ENCODE data around the gene PEAR1. TPM values are rescaled to one million over a fixed set of nuclear protein-coding genes. Genes with fewer than 3 reads are reported as not detected.
A peak's percentile ranks its signal among the peaks of the same experiment; 100 is the strongest.

Gene PEAR1
- total RNA-seq, 1 experiment from 2014 or later: 0.39 TPM

- Histone ChIP-seq H3K9ac (ENCODE audit: extremely low read depth, insufficient read length, low read length) (no peak overlapping the region), H2BK120ac (ENCODE audit: low read depth, low read length, poor library complexity, severe bottlenecking) (no peak overlapping the region), H3K27ac (ENCODE audit: insufficient read length, low read depth, low read length) (no peak overlapping the region), H3K23ac (ENCODE audit: insufficient read length, low read depth, low read length) (no peak overlapping the region), H4K5ac (ENCODE audit: insufficient read length, low read depth, low read length) (no peak overlapping the region), H3K56ac (ENCODE audit: insufficient read length, low read depth, low read length) (no peak overlapping the region), H2BK12ac (ENCODE audit: insufficient read length, low read depth, low read length) (no peak overlapping the region), H3K27me3 (ENCODE audit: insufficient read depth, low read length) (peaks cover 10% of the 10 kb centered on the region; the same call in 1 of the 2 replicates), H3K4me1 (ENCODE audit: insufficient read depth, low read length) (no peaks in the 10 kb centered on the region), H3K4me2 (ENCODE audit: insufficient read depth, insufficient read length, low read length) (no peak overlapping the region), H2AFZ (ENCODE audit: low read length) (no peak overlapping the region), H2BK20ac (ENCODE audit: low read depth, low read length, poor library complexity, severe bottlenecking) (no peak overlapping the region), H2BK15ac (ENCODE audit: low read depth, low read length) (no peak overlapping the region), H2BK5ac (ENCODE audit: insufficient read length, low read length) (no peak overlapping the region), H3K23me2 (ENCODE audit: insufficient read length, low read depth, low read length, poor library complexity, severe bottlenecking) (no peaks in the 10 kb centered on the region), H4K20me1 (ENCODE audit: control insufficient read depth, insufficient read depth, insufficient read length) (no peaks in the 10 kb centered on the region), H3K9me3 (ENCODE audit: control insufficient read depth, low read depth, low read length) (no peaks in the 10 kb centered on the region), H3K79me1 (ENCODE audit: insufficient read depth, low read depth, low read length, poor library complexity, severe bottlenecking) (no peaks in the 10 kb centered on the region), H4K8ac (replicated peaks; ENCODE audit: insufficient read length, low read depth, low read length) (no peak overlapping the region), H4K91ac (ENCODE audit: insufficient read length, low read depth, low read length) (no peak overlapping the region), H3K79me2 (ENCODE audit: insufficient read depth, low read length) (no peaks in the 10 kb centered on the region), H3T11ph (ENCODE audit: low read length) (no peak overlapping the region), H3K4ac (ENCODE audit: low read depth, low read length) (no peak overlapping the region), H3K14ac (ENCODE audit: insufficient read depth, low read length) (peak overlapping the region; percentile 43), H2AK5ac (ENCODE audit: insufficient read length, low read length) (no peak overlapping the region), H3K18ac (ENCODE audit: insufficient read length, low read depth, low read length) (no peak overlapping the region)
- peaks cover 70% of the 10 kb centered on the region for H3K27me3 Mint-ChIP-seq (ENCODE audit: low read depth)
- no peak overlapping the region for H3K27ac Mint-ChIP-seq
- no CpG with 5 or more reads among the region's 14 CpGs for WGBS (ENCODE audit: extremely low coverage, insufficient read length, low lambda C conversion rate)
- no peaks in the 10 kb centered on the region for H3K9me3 Mint-ChIP-seq
- no peak overlapping the region for H3K4me3 Mint-ChIP-seq
- TF ChIP-seq CTCF (conservative IDR thresholded peaks at IDR 0.05): no peak
- H3K4me1 Mint-ChIP-seq: peaks cover 14 to 37% of the 10 kb centered on the region in 2 experiments
- DNase-seq: no peak
- H3K36me3 Mint-ChIP-seq (ENCODE audit: insufficient read depth in 1 of 3, low read depth in 3 of 3): no peaks in the 10 kb centered on the region
Observed at GRCh38 chr1:156897078-156897825, 3.7 kb downstream of the PEAR1 start.
